Measurements from ENCODE around the gene FANCC. TPM values are rescaled to one million over a fixed set of nuclear protein-coding genes. Genes with fewer than 3 reads are reported as not detected.

Gene FANCC
- total RNA-seq, 1 experiment from 2014 or later = 34.1 TPM

DNA sequence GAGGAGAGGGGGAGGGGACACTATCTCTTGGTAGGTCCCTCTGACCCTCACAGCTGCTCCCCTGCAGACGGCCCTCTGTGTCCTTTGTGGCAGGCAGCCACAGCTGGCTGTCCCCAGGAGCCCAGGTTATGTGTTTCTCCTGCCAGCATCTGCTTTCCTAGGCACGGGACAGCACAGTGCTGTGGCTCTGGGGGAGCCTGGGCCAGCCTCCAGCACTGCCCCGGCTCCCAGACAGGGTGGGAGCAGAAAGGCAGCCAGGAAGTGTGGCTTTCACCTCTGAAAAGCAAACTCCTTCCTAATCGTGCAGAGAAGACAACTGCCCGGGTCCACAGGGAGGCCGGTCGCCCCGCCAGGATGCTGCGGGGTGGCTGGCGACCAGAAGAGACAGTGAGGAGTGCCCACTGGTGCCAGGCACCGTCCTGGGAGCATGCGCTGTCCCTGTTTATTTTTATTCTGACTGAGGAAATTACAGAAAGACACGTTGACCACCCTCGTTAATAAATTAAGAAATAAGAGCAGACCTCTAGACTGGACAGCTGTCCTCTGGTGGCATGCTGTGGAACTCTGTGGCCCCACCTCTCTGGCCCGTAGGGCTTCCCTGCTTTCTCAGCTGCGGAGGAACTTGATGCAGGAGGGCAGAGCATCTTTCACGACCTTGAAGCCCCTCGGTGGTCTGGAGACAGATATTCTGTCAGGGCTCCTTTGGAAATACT, 240.3 kb downstream of the FANCC start:
- in situ Hi-C loops (cut with HindIII; ENCODE audit: low pct_unique_long_range_greater_than_20kb, low sequenced_read_pairs) = no loop called here
- no peak for DNase-seq (ENCODE audit: low read depth)

GRCh38 chr9:95076696-95077052, 240.8 kb downstream of the FANCC start:
- in situ Hi-C loops (cut with HindIII; ENCODE audit: low pct_unique_long_range_greater_than_20kb, low sequenced_read_pairs) = no loop called here
- DNase-seq (ENCODE audit: low read depth) = no peak

DNA sequence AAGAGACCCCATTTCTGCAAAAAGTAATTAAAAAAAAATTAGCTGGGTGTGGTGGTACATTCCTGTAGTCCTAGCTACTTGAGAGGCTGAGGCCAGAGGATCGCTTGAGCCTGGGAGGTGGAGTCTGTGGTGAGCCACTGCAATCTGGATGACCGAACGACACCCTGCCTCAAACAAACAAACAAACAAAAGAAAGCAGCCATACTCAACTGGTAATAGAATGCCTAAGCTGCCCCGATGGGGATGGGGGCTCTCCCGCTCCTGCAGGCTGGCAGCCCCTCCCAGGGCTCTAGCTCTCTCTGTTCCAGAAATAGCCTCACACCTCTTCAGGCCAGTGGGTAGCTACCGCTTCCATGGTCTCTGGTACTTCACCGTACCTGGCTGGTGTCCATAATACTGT, 241.8 kb downstream of the FANCC start:
- in situ Hi-C loops (cut with HindIII; ENCODE audit: low pct_unique_long_range_greater_than_20kb, low sequenced_read_pairs) = no loop called here
- DNase-seq (ENCODE audit: low read depth) = no peak

DNA sequence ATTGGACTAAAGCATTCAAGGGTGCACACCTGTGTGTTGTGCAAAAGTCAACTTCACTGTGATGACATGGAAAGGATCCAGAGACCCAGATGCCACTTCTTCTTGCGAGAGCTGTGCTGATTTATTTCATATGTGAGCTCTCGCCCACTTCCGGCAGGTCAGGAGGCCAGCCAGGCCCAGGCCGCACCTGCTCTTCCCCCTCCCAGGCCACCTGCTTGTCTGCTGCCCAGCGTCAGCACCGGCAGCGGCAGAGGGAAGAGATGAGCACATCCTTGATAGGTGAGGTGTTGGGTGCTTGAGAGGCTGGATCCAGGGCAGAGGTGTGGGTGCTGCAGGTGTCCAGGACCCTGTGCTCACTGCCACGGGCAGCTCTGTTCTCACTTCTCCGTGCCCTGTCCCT, 242.9 kb downstream of the FANCC start:
- in situ Hi-C loops (cut with HindIII; ENCODE audit: low pct_unique_long_range_greater_than_20kb, low sequenced_read_pairs) = no loop called here

DNA sequence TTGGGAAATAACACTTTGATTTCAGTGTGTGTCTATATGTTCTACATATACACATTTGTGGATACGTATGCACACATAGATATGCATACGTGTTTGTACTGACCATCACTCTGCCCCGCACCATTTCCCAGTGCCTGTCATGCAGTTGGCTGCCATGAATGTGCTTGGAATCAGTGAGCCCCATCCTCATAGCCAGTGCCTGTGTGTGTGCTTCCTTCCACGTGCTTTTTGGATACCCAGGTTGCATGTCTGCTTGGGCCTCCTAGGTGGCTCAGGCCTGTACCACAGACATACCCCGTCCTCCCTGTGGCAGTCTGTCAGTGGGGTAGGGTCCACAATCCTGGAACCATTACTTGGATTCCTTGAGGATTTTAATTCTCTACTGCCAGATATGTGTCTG, 243.6 kb downstream of the FANCC start:
- no peak for DNase-seq (ENCODE audit: low read depth)
- in situ Hi-C loops (cut with HindIII; ENCODE audit: low pct_unique_long_range_greater_than_20kb, low sequenced_read_pairs) = no loop called here

More for the DNA sequence above, 242.9 kb downstream of the FANCC start:
- DNase-seq (ENCODE audit: low read depth) = no peak

GRCh38 chr9:95073042-95073607, 244.4 kb downstream of the FANCC start:
- no peak for DNase-seq (ENCODE audit: low read depth)
- in situ Hi-C loops (cut with HindIII; ENCODE audit: low pct_unique_long_range_greater_than_20kb, low sequenced_read_pairs) = no loop called here

DNA sequence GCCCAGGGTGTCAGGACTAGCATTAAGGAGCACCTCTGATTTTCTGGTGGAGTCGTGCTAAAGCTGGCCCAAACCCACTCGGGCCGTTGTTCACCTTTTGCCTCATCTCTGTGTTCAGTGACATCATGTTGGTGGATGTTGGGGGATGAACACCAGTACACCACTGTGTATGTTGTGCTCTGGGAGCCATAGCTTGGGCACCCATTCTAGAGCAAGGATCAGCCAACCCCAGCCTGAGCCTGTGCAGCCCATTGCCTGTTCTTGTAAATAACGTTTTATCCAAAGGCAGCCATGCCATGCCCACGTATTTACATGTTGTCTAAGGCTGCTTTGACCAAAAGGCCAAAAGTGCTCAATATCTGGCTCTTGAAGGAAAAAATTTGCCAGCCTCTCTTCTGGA, 245.6 kb downstream of the FANCC start:
- in situ Hi-C loops (cut with HindIII; ENCODE audit: low pct_unique_long_range_greater_than_20kb, low sequenced_read_pairs) = no loop called here
- DNase-seq (ENCODE audit: low read depth) = no peak

GRCh38 chr9:95071450-95071849, 246.1 kb downstream of the FANCC start:
- in situ Hi-C loops (cut with HindIII; ENCODE audit: low pct_unique_long_range_greater_than_20kb, low sequenced_read_pairs) = no loop called here
- no peak for DNase-seq (ENCODE audit: low read depth)

DNA sequence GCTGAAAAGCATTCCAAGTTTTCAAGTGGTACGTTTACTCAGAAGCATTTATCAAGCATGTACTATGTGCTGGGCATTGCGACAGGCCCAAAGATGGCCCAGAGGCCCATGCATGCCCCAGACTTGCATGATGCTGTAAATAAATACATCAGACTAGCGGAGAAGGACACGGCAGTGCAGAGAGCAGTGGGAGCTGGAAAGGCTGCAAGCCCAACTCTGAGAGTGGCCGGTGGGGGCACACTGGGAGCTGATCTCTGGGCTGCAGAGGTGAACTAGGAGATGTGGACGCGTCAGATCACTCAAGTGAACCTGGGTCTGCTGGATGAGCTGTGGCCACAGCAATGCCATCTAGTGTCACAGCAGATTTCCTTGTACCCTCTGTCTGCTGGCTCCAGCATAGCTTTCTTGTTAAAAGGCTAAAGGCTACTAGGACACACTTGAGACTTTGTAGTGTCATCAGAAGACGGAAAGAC, 246.9 kb downstream of the FANCC start:
- in situ Hi-C loops (cut with HindIII; ENCODE audit: low pct_unique_long_range_greater_than_20kb, low sequenced_read_pairs) = no loop called here
- peak; percentile 50 for DNase-seq (ENCODE audit: low read depth)

GRCh38 chr9:95067897-95068296, 249.6 kb downstream of the FANCC start:
- DNase-seq (ENCODE audit: low read depth) = no peak
- in situ Hi-C loops (cut with HindIII; ENCODE audit: low pct_unique_long_range_greater_than_20kb, low sequenced_read_pairs) = no loop called here

DNA sequence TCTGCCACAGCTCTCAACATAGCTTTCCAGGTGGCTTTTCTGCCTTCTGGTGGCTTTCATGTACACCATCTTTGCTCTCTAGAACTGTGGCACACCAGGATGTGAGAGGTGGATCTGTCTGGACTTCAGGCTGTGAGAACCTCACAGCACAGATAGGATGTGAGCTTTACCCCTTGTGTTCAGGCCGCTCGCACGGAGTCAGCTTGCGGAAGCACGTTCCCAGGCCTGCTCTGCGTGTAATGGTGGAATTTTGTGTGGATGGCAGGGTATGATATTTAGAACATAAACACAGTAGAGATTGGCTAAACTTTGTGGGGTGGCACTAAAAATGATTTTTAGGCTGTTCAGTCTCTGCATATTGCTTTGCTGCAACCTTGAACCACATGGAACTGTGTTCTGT, 250.5 kb downstream of the FANCC start:
- no peak for DNase-seq (ENCODE audit: low read depth)
- in situ Hi-C loops (cut with HindIII; ENCODE audit: low pct_unique_long_range_greater_than_20kb, low sequenced_read_pairs) = no loop called here

DNA sequence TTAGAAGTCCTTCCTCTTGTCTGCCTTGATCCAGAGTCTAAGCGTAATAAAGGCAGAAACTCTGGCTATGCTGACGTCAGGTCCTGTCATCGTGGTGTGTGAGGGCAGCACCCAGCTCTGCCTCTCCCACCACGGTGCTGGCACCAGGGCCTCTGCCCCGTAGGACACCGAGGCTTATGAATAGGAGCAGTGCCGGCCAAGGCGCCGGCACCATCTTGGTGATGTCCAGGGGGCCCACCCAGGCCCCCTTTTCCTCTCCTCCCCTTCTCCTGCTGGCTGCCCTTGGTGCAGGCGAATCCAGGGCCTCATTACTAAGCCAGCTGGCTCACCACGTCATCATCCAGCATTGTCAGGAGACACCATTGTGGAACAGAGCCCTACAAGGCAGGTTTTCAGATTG, 252.3 kb downstream of the FANCC start:
- in situ Hi-C loops (cut with HindIII; ENCODE audit: low pct_unique_long_range_greater_than_20kb, low sequenced_read_pairs) = no loop called here
- no peak for DNase-seq (ENCODE audit: low read depth)

- DNase-seq (ENCODE audit: low read depth) = no peak
- in situ Hi-C loops (cut with HindIII; ENCODE audit: low pct_unique_long_range_greater_than_20kb, low sequenced_read_pairs) = no loop called here
Observed at GRCh38 chr9:95063300-95063699, 254.2 kb downstream of the FANCC start.

DNA sequence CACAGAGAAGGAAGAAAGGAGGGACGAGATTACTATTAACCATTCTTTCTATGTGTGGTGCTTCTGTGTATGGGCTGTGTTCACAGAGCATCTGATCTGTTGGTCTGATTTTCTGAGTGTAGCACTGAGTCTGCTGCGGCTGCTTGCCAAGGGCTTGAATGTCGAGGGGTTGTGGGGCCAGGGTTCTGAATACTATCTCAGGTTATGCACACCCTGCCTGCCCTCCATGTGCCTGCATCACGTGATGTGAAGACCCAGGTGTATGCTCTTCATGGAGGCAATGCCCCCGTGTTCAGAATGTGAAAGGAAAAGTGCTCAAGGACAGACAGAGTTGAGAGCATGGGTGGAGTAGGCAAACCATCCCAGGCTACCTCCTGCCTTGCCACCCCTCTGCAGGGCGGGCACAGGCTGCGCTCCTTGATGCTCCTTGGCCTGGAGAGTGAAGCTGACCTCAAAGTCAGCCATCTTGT, 254.9 kb downstream of the FANCC start:
- in situ Hi-C loops (cut with HindIII; ENCODE audit: low pct_unique_long_range_greater_than_20kb, low sequenced_read_pairs) = no loop called here
- no peak for DNase-seq (ENCODE audit: low read depth)

DNA sequence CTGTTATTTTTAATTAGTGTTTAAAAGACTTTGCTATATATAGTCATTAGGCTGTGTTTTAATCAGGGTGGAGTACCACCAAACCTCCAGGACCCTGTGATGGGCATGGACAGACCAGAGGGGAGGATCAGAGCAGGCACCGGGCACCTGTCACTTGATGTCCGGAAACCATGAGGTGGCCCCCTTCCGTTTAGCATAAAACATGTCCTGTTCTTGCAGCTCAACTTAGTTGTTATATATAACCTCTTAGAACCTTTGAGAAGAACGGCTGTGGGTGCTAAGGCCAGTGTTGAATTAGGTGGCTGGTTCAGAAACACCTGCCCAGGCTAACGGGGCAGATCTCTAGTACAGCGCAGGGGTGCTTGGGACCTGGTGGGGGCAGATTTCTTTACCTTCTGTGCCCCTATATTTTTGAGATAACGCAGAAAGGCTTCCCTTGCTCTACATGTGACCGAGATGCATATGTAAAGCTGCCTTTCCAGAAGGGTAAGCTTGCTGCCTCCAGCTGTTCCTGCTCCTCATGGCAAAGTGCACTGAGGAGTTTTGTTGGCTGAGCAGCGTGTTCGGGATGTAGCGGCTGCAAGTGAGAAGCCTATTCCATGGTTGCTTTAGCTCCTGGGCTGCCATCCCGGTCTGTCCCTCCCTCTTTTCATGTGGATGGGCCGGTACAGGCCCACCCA, 255.5 kb downstream of the FANCC start:
- DNase-seq (ENCODE audit: low read depth) = no peak
- in situ Hi-C loops (cut with HindIII; ENCODE audit: low pct_unique_long_range_greater_than_20kb, low sequenced_read_pairs) = no loop called here

DNA sequence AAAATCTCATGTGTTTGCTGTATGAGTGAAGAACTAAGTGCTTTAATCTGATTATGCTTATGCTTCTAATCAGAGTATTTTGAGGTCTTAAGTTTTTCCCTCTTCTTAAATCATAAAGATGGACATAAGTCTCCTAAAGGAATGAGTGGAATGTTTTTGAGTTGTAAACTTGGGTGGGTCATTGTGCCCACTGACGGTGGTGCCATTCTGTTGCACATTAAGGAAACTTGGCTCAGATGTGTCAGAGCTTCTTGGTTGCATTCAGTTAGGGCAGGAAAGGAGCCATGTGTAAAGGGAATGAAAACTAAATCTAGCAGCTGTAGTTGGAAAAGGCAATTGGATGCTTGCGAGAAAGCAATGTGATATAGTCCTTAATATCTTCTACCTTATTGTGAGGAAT, 256.6 kb downstream of the FANCC start:
- no peak for DNase-seq (ENCODE audit: low read depth)
- in situ Hi-C loops (cut with HindIII; ENCODE audit: low pct_unique_long_range_greater_than_20kb, low sequenced_read_pairs) = no loop called here

DNA sequence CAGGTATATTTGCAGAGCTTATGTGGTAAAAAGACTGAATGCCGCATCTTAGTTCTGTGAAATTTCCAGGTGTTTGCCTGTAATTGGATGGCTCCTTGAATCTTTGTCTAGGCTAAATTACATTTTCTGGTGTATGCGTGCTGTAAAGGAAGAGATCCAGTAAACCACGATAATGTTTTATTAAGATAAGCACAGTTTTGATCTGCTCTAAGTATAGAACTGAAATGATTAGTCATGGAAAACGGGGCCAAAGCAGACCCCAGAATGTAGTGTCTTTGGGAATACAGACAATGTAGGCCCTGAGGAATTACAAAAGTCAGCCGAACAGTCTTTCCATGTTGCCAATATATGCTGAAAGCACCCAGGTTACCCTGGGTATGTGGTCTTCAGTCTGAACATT, 257.3 kb downstream of the FANCC start:
- no peak for DNase-seq (ENCODE audit: low read depth)
- in situ Hi-C loops (cut with HindIII; ENCODE audit: low pct_unique_long_range_greater_than_20kb, low sequenced_read_pairs) = no loop called here

DNA sequence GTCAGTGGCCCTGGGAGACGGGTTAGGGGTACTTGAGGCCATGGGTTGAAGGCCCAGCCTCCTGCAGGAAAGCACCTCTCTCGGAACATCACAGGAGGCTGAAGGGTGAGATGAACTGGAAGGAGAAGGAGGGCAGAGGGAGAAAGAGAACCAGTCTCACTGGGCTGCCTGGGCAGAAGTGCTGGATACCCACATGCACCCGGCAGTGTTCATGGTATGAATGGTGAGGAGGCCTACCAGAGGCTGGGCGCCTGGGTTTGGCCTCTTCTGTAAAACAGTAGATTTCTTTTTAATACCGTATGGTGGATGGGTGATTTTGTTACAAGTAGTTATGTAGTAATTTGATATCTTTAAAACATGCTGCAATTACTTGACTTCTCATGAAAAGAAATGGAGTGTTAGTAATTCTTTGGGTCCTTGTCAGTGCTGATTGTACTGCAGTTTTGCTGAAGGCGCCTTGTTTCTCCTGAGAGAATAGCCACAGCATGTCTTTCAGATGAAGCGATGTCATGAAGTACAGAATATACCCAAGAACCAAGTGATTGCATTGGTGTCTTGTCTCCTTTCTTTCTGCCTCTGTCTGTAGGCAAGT, 258.6 kb downstream of the FANCC start:
- in situ Hi-C loops (cut with HindIII; ENCODE audit: low pct_unique_long_range_greater_than_20kb, low sequenced_read_pairs) = no loop called here
- DNase-seq (ENCODE audit: low read depth) = no peak

DNA sequence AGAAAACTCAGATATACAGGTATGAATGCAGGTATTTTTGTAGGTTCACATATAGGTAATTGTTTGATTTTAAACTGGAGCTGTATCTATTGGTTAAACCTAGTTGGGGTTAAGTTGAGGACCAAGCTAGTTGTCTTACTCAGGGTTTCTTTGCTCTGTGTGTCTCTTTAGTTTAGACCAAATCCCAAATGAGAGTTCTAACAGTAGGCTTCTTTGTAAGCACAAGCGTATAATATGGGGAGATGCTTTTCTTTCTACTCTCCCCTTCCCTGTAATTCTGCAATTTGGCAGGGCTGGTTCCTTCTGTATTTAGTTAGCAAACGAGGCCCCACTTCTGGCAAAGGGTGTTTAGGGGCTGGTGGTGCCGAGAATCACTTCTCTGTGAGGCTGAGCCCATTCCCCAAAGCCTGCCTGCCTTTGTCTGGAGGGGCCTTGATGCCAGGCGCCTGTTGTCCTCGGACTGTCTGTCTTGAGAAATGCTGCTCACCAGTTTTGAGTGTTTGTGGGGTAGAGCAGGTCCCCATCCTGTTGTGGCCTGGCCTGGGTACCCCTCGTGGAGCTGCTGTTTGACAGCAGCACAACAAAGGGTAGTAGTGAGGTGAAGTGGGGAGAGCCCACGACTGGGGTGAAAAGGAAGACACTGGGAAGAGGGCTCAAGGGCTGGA, 259.3 kb downstream of the FANCC start:
- in situ Hi-C loops (cut with HindIII; ENCODE audit: low pct_unique_long_range_greater_than_20kb, low sequenced_read_pairs) = no loop called here
- DNase-seq (ENCODE audit: low read depth) = no peak
